CD4-positive, alpha-beta T cell (primary cell): ENCODE data around the gene BIN1. TPM values are rescaled to one million over a fixed set of nuclear protein-coding genes. Genes with fewer than 3 reads are reported as not detected.

Experiments used
- ATAC-seq: fragments of 200-7000 bp; cut with Tn5 transposase; one replicate; pipeline ENCODE4 v1.10.0; 2022; ENCODE audit warnings: mild to moderate bottlenecking; ENCODE audit not compliant: poor library complexity
- CTCF ChIA-PET: fragments of 350-600 bp; sonication (Branson Sonifier 250); formaldehyde crosslinking; loops from one replicate; lab custom pipeline; 2021; ENCODE audit warnings: antibody characterized with exemption, inconsistent platforms; lab: Charles Lee
- POLR2A ChIA-PET: fragments of 350-600 bp; sonication (Branson Sonifier 250); formaldehyde crosslinking; loops from one replicate; lab custom pipeline; 2021; ENCODE audit warnings: antibody characterized with exemption, inconsistent platforms; lab: Charles Lee
- DNase-seq, 14 experiments: peaks; one replicate each; pipeline ENCODE4 v3.0.0-alpha.2; 2013 to 2020; ENCODE audit warnings: mixed read lengths in 2 of 14
- H3K27ac ChIP-seq, 2 donors: one replicate each; pipeline versions ENCODE4 v1.5.1 to v1.7.0; 2013; ENCODE audit warnings: low read length in 2 of 2, low read depth in 1 of 2, mild to moderate bottlenecking in 1 of 2
- H3K27me3 ChIP-seq, 2 experiments: 1 replicate in 1 of 2; 2 replicates in 1 of 2; pipeline versions ENCODE4 v1.6.1 to v1.7.0; 2013; ENCODE audit warnings: low read length in 2 of 2, control low read depth in 1 of 2, mild to moderate bottlenecking in 1 of 2, moderate library complexity in 1 of 2; ENCODE audit not compliant: insufficient read depth in 2 of 2, control insufficient read depth in 1 of 2
- H3K36me3 ChIP-seq: one replicate; pipeline ENCODE4 v1.6.1; 2013; ENCODE audit warnings: low read length, control low read depth; ENCODE audit not compliant: insufficient read depth
- H3K4me1 ChIP-seq: one replicate; pipeline ENCODE4 v1.6.1; 2013; ENCODE audit warnings: low read length, control low read depth; ENCODE audit not compliant: insufficient read depth
- H3K4me3 ChIP-seq: one replicate; pipeline ENCODE4 v1.5.1; 2013; ENCODE audit warnings: mild to moderate bottlenecking, low read length, moderate library complexity
- H3K9me3 ChIP-seq, 2 experiments: 1 replicate in 1 of 2; 2 replicates in 1 of 2; pipeline versions ENCODE4 v1.6.1 to v1.7.0; 2013; ENCODE audit warnings: low read length in 2 of 2, mild to moderate bottlenecking in 2 of 2, control low read depth in 1 of 2, moderate library complexity in 1 of 2; ENCODE audit not compliant: control insufficient read depth in 1 of 2, insufficient read depth in 1 of 2
- H3K27ac Mint-ChIP-seq: one replicate; pipeline ENCODE4 v1.8.0; 2020; ENCODE audit warnings: mixed read lengths
- H3K27me3 Mint-ChIP-seq: one replicate; pipeline ENCODE4 v1.8.0; 2021; ENCODE audit warnings: mixed read lengths
- H3K36me3 Mint-ChIP-seq: one replicate; pipeline ENCODE4 v1.8.0; 2021; ENCODE audit warnings: low read depth, mixed read lengths
- H3K4me1 Mint-ChIP-seq: one replicate; pipeline ENCODE4 v1.8.0; 2021; ENCODE audit warnings: low read depth, mixed read lengths
- H3K4me3 Mint-ChIP-seq: one replicate; pipeline ENCODE4 v1.8.0; 2020; ENCODE audit warnings: mild to moderate bottlenecking, mixed read lengths
- H3K9me3 Mint-ChIP-seq: one replicate; pipeline ENCODE4 v1.8.0; 2020; ENCODE audit warnings: mixed read lengths
- intact Hi-C, 2 experiments: fragments of 100-400 bp; cut with DNase I in 1 of 2; cut with micrococcal nuclease in 1 of 2; formaldehyde crosslinking; loops; one replicate each; pipeline versions ENCODE4 v1.15.1 to v1.9.0; 2023 to 2025; cut with DNase I, micrococcal nuclease
- total RNA-seq, 174 experiments: library from RNA in 2 of 174; stranded (reverse) in 2 of 174; gene quantifications; one replicate each; pipeline ENCODE4 v1.2.3 and lab custom pipeline; 2021 to 2026
- TF ChIP-seq, protein P1 (sequence below): fragments of 200-600 bp; IDR thresholded peaks from one replicate; pipeline ENCODE4 v1.8.0; 2022; ENCODE audit warnings: antibody characterized with exemption, mild to moderate bottlenecking

The BIN1 gene
- total RNA-seq, 2 experiments from 2014 or later = 98.8 to 104 TPM

DNA sequence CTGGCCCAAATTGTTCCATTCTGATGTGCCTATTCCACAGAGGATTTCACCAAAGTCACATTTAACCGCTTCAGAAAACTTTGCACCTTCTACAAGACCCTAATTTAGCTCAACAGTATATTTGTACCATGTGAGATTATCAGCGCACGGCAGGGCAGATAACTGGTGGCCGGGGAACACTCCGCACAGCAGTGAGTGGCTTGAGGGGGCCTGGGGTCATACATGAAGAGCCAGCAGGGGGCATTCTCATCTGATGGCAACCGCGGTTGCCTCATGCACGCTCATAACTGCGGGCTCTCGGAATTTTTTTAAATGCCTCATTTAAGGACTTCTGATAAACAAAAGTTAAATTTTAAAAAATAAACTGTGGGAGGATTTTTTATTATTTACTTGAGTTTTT, 84.1 kb downstream of the BIN1 start:
- DNase-seq (no peak), ATAC-seq (no peak)
- no peak overlapping the region for H3K27ac Mint-ChIP-seq
- intact Hi-C loops = no loop called here
- ChIA-PET POLR2A (no interaction called here), CTCF (no interaction called here)
- no peaks in the 10 kb centered on the region for H3K36me3 Mint-ChIP-seq
- Histone ChIP-seq H3K27me3 (no peaks in the 10 kb centered on the region), H3K36me3 (no peaks in the 10 kb centered on the region), H3K4me1 (peaks cover 17% of the 10 kb centered on the region), H3K9me3 (peaks cover 0 to 5% of the 10 kb centered on the region in 2 experiments), H3K4me3 (no peak overlapping the region), H3K27ac (no peak overlapping the region)
- no peaks in the 10 kb centered on the region for H3K9me3 Mint-ChIP-seq
- H3K27me3 Mint-ChIP-seq = peaks cover 5% of the 10 kb centered on the region
- TF ChIP-seq, protein P1, sequence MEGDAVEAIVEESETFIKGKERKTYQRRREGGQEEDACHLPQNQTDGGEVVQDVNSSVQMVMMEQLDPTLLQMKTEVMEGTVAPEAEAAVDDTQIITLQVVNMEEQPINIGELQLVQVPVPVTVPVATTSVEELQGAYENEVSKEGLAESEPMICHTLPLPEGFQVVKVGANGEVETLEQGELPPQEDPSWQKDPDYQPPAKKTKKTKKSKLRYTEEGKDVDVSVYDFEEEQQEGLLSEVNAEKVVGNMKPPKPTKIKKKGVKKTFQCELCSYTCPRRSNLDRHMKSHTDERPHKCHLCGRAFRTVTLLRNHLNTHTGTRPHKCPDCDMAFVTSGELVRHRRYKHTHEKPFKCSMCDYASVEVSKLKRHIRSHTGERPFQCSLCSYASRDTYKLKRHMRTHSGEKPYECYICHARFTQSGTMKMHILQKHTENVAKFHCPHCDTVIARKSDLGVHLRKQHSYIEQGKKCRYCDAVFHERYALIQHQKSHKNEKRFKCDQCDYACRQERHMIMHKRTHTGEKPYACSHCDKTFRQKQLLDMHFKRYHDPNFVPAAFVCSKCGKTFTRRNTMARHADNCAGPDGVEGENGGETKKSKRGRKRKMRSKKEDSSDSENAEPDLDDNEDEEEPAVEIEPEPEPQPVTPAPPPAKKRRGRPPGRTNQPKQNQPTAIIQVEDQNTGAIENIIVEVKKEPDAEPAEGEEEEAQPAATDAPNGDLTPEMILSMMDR = no peak
- H3K4me3 Mint-ChIP-seq = no peak overlapping the region
- H3K4me1 Mint-ChIP-seq = peaks cover 14% of the 10 kb centered on the region

DNA sequence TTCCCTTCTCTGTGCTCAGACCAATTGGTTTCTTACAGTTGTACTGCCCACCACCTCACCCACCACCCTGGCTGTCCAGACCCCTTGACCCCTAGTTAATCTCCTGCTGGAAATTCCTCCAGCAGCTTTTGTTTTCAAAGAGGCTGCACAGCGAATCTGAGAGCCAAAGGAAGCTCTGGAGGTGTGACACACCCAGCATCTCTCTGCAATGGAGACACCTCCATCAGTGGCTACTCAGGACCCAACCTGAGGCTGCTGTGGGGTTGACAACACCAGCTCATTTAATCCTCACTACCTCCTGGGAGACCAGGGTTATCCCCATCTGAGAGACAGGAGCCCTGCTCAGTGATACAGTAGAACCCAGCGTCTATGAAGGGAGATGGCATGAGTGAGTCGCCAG, 86.4 kb downstream of the BIN1 start:
- H3K4me3 Mint-ChIP-seq = no peak overlapping the region
- Histone ChIP-seq H3K4me1 (peaks cover 8% of the 10 kb centered on the region), H3K27ac (no peak overlapping the region), H3K4me3 (no peak overlapping the region), H3K9me3 (peaks cover 0 to 13% of the 10 kb centered on the region in 2 experiments), H3K27me3 (no peaks in the 10 kb centered on the region), H3K36me3 (no peaks in the 10 kb centered on the region)
- no peaks in the 10 kb centered on the region for H3K9me3 Mint-ChIP-seq
- H3K36me3 Mint-ChIP-seq = no peaks in the 10 kb centered on the region
- ATAC-seq (no peak), DNase-seq (no peak)
- peaks cover 7% of the 10 kb centered on the region for H3K4me1 Mint-ChIP-seq
- H3K27ac Mint-ChIP-seq = no peak overlapping the region
- ChIA-PET CTCF (no interaction called here), POLR2A (no interaction called here)
- intact Hi-C loops = no loop called here
- H3K27me3 Mint-ChIP-seq = peaks cover 5% of the 10 kb centered on the region
- TF ChIP-seq, protein P1 = no peak

DNA sequence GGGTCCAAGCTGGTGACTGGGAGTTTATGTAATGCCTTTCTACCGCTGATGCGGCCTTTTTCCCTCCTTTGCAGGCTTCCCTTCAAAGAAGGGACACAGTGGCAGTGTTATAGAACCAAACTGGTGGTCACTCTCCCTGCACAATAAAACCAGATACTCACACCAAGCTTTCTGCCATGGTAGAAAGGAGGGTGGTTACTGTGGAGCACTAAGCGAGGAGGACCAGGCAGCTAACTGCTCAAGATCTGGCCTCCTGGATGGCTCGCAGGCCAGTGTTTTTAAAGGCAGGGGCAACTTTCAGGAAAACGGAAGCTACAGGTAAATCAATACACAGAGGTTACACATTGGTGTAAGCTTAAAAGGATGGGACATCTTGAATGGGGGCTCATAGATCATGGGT, 89.4 kb downstream of the BIN1 start:
- Mint-ChIP-seq H3K36me3 (no peaks in the 10 kb centered on the region), H3K9me3 (no peaks in the 10 kb centered on the region), H3K4me3 (no peak overlapping the region), H3K27me3 (peaks cover 25% of the 10 kb centered on the region), H3K4me1 (no peaks in the 10 kb centered on the region), H3K27ac (no peak overlapping the region)
- Histone ChIP-seq H3K36me3 (no peaks in the 10 kb centered on the region), H3K27ac (no peak overlapping the region), H3K27me3 (peaks cover 0 to 6% of the 10 kb centered on the region in 2 experiments), H3K9me3 (peaks cover 0 to 8% of the 10 kb centered on the region in 2 experiments), H3K4me3 (no peak overlapping the region), H3K4me1 (no peaks in the 10 kb centered on the region)
- intact Hi-C loops = no loop called here
- ChIA-PET CTCF (no interaction called here), POLR2A (no interaction called here)
- TF ChIP-seq, protein P1 = no peak
- no peak for ATAC-seq
- DNase-seq = no peak
